Retinal pigment epithelial cell (primary cell): ENCODE measurements around the gene MFAP3L.

Source experiments
- DNase-seq: peaks from one replicate; pipeline ENCODE4 v3.0.0-alpha.2; 2010; ENCODE audit warnings: low read depth
- H3K4me3 ChIP-seq: 2 replicates; pipeline ENCODE4 v1.5.1; 2011; ENCODE audit warnings: mild to moderate bottlenecking, low read length, control low read depth, moderate library complexity
- CTCF ChIP-seq: conservative IDR thresholded peaks from 2 replicates; pipeline ENCODE4 v1.5.1; 2011; ENCODE audit warnings: low read depth, low read length, control low read depth, inconsistent platforms

MFAP3L gene

GRCh38 chr4:170037481-170037880 is 11.3 kb upstream of the MFAP3L start:
- no peak for DNase-seq
- no peak overlapping the region for H3K4me3 ChIP-seq
- no peak for TF ChIP-seq CTCF

- no peak for DNase-seq
- TF ChIP-seq CTCF, result no peak
- H3K4me3 ChIP-seq, result no peak overlapping the region
Measured at GRCh38 chr4:170035845-170036244, 9.7 kb upstream of the MFAP3L start.

- no peak for TF ChIP-seq CTCF
- DNase-seq, result no peak
- no peak overlapping the region for H3K4me3 ChIP-seq
Measured at GRCh38 chr4:170035231-170035630, 9.0 kb upstream of the MFAP3L start.

GRCh38 chr4:170033999-170034398 is 7.8 kb upstream of the MFAP3L start:
- TF ChIP-seq CTCF, result no peak
- DNase-seq, result no peak
- no peak overlapping the region for H3K4me3 ChIP-seq

- DNase-seq, result no peak
- TF ChIP-seq CTCF, result no peak
- H3K4me3 ChIP-seq, result no peak overlapping the region
Measured at GRCh38 chr4:170030121-170030520, 3.9 kb upstream of the MFAP3L start.

GRCh38 chr4:170027181-170027829 is 1.1 kb upstream of the MFAP3L start:
- no peak for TF ChIP-seq CTCF
- peak overlapping the region; percentile 88 for H3K4me3 ChIP-seq
- peak; percentile 91 for DNase-seq

- H3K4me3 ChIP-seq, result peak overlapping the region; percentile 74
- TF ChIP-seq CTCF, result no peak
- DNase-seq, result no peak
Measured at GRCh38 chr4:170025523-170026252, 507 bp downstream of the MFAP3L start.
